Right lobe of liver (tissue), 6 donors: Measurements from ENCODE around the gene PPM1F. TPM values are rescaled to one million over a fixed set of nuclear protein-coding genes. Genes with fewer than 3 reads are reported as not detected.
A peak's percentile ranks its signal among the peaks of the same experiment; 100 is the strongest.

Source experiments
- ATAC-seq, 4 donors: fragments of 200-7000 bp; cut with Tn5 transposase; one replicate each; pipeline ENCODE4 v1.9.1; 2020; ENCODE audit warnings: mild to moderate bottlenecking in 4 of 4, moderate library complexity in 4 of 4
- DNase-seq, 3 donors: peaks; one replicate each; pipeline ENCODE4 v3.0.0-alpha.2; 2020
- H3K27ac ChIP-seq, 3 donors: fragments of 200-600 bp; one replicate each; pipeline ENCODE4 v1.8.0; 2022
- H3K27me3 ChIP-seq, 2 donors: fragments of 200-600 bp; one replicate each; pipeline ENCODE4 v1.8.0; 2022
- H3K36me3 ChIP-seq, 4 donors: fragments of 200-600 bp; sonication (generic) in 1 of 4; one replicate each; pipeline versions ENCODE4 v1.5.1 to v1.8.0; 2017 to 2022; ENCODE audit warnings: control low read depth in 1 of 4
- H3K4me1 ChIP-seq, 4 donors: fragments of 200-600 bp; sonication (generic) in 1 of 4; one replicate each; pipeline versions ENCODE4 v1.5.1 to v1.8.0; 2017 to 2022; ENCODE audit warnings: control low read depth in 1 of 4
- H3K4me3 ChIP-seq, 3 donors: fragments of 200-600 bp; one replicate each; pipeline ENCODE4 v1.8.0; 2022
- H3K9me3 ChIP-seq, 4 donors: fragments of 200-600 bp; sonication (generic) in 1 of 4; one replicate each; pipeline versions ENCODE4 v1.5.1 to v1.8.0; 2017 to 2022; ENCODE audit warnings: control low read depth in 1 of 4
- POLR2A ChIP-seq: fragments of 450-650 bp; IDR thresholded peaks from one replicate; pipeline ENCODE4 v1.6.1; 2017; ENCODE audit warnings: antibody characterized with exemption, mild to moderate bottlenecking
- WGBS: methylation state at CpG from one replicate; pipeline ENCODE4 v1.1.6; 2018; ENCODE audit warnings: low coverage, low lambda C conversion rate; ENCODE audit not compliant: insufficient coverage; ENCODE audit errors: missing lambda C conversion rate; 5-methylcytosine and 5-hydroxymethylcytosine counted together
- intact Hi-C, 2 donors: fragments of 100-400 bp; cut with DNase I; formaldehyde crosslinking; loops; one replicate each; pipeline versions ENCODE4 v1.11.2 to v1.14.1; 2022
- total RNA-seq, 6 experiments: library from RNA; depleted of rRNA in 2 of 6; stranded (reverse); fragments of >200 nt in 2 of 6; fragmentation: NEBNext Ultra II Directional in 3 of 6; extraction: Animal tissue kit (Norgen Biotek cat#: 25700) in 3 of 6; gene quantifications; one replicate each; pipeline versions ENCODE4 v1.1.0 to v1.2.4, GENCODE V29; 2016 to 2023
- TF ChIP-seq, protein P1 (sequence below), 4 donors: fragments of 200-600 bp in 3 of 4; fragments of 450-650 bp in 1 of 4; IDR thresholded peaks; one replicate each; pipeline versions ENCODE4 v1.5.1 to v1.8.0; 2016 to 2022; ENCODE audit warnings: antibody characterized with exemption in 4 of 4, mild to moderate bottlenecking in 2 of 4
- donor health status: DM: no; HTN: yes; CAD: no.
- donor health status: DM: no; HTN: no; CAD: no.
- donor health status: DM: no; HTN: no; CAD: no.
- donor health status: DM: no; HTN: yes; CAD: no.
- donor health status: DM: no; HTN: yes; CAD: no.

Gene PPM1F
- total RNA-seq, 6 experiments from 2014 or later = 5.0 to 19.4 (median 12.8) TPM

DNA sequence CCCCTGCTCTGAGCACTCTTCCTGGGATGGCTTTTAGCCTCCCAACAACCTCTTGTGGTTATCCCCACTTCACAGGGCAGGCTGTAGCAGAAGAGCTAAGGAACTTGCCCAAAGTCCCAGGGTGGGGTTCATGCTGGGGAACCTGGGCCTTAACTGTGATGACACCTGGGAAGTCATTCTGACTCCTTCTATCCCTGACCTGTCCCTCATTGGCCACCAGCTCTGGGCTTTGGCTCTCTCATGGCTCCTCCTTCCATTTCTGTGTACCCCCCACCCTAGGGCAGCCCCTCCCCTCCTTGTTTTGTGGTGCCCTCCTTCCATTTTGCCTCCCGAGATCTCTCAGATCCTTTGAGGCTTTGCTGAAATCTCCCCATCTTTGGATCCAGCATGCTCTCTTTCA is 2.7 kb downstream of the PPM1F start:
- ATAC-seq (no peak), DNase-seq (no peak)
- intact Hi-C loops = no loop called here
- Histone ChIP-seq H3K4me1 (peaks cover 0 to 21% (median 5%) of the 10 kb centered on the region in 4 donors), H3K27ac (peak overlapping the region in 2 of 3 donors; percentile 11 to 18), H3K36me3 (no peaks in the 10 kb centered on the region), H3K27me3 (no peaks in the 10 kb centered on the region), H3K9me3 (no peaks in the 10 kb centered on the region), H3K4me3 (no peak overlapping the region)
- TF ChIP-seq, protein P1, sequence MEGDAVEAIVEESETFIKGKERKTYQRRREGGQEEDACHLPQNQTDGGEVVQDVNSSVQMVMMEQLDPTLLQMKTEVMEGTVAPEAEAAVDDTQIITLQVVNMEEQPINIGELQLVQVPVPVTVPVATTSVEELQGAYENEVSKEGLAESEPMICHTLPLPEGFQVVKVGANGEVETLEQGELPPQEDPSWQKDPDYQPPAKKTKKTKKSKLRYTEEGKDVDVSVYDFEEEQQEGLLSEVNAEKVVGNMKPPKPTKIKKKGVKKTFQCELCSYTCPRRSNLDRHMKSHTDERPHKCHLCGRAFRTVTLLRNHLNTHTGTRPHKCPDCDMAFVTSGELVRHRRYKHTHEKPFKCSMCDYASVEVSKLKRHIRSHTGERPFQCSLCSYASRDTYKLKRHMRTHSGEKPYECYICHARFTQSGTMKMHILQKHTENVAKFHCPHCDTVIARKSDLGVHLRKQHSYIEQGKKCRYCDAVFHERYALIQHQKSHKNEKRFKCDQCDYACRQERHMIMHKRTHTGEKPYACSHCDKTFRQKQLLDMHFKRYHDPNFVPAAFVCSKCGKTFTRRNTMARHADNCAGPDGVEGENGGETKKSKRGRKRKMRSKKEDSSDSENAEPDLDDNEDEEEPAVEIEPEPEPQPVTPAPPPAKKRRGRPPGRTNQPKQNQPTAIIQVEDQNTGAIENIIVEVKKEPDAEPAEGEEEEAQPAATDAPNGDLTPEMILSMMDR (IDR thresholded peaks at IDR 0.05) = no peak
- TF ChIP-seq POLR2A = no peak
- WGBS = 63% methylated on average over 1 of the region's 1 CpG

DNA sequence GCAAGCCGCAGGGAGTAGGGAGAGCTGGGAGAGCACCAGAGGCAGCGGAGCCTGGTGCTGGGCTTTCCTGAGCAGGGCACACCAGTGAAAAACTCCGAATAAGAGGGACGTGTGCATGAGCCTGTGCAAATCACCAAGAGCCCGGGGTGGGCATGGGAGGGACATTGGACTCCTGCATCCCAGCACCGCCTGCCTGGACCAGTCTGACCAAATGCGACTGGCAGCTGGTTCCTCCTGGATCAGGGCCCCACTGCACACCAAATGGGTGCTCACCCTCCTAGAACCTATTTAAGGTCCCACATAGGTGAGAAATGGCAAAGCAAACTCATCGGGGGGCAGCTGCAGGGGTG is 3.1 kb downstream of the PPM1F start:
- TF ChIP-seq, protein P1 (IDR thresholded peaks at IDR 0.05) = no peak
- TF ChIP-seq POLR2A = no peak
- DNase-seq (no peak), ATAC-seq (no peak)
- no peak overlapping the region for H3K4me3 ChIP-seq
- no peaks in the 10 kb centered on the region for H3K9me3 ChIP-seq
- H3K27ac ChIP-seq = peak overlapping the region in 2 of 3 donors; percentile 11 to 18
- intact Hi-C loops = no loop called here
- no CpG with 5 or more reads among the region's 8 CpGs for WGBS
- no peaks in the 10 kb centered on the region for H3K36me3 ChIP-seq
- no peaks in the 10 kb centered on the region for H3K27me3 ChIP-seq
- peaks cover 0 to 21% (median 7%) of the 10 kb centered on the region in 4 donors for H3K4me1 ChIP-seq

DNA sequence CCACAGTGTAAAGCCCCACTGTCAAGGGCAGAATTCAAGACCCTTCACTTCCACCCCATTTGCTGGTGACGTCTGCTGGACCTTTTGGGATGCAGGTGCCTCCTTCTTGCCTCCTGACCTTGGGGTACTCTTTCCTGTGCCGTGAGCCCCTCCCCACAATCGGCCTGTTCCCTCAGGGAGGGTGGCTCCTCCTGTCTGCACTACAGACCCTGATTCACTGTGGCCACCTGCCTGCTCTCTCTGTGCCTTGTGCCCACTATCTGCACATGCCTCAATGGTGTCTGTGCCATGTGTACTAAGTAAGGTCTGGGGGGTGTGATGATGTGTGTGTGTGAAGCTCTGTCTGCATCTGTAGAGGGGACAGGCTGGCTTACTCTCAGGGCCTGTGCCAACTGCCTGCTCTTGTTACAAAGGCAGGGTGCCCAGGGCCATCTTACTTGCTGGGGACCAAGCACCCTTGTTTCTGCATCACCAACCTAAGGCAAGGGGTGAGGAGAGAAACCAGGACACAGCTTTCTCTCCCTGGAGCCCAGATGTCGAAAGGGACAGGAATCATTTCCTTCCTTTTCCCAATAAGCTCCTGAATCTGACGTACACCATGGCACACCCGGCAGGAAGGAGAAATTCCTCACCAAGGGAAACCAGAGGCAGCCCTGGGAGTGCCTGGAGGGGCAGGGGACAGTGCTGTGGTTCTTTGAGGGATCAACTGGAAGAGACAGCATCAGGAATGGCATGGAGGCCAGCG is 3.7 kb downstream of the PPM1F start:
- WGBS = no CpG with 5 or more reads among the region's 7 CpGs

DNA sequence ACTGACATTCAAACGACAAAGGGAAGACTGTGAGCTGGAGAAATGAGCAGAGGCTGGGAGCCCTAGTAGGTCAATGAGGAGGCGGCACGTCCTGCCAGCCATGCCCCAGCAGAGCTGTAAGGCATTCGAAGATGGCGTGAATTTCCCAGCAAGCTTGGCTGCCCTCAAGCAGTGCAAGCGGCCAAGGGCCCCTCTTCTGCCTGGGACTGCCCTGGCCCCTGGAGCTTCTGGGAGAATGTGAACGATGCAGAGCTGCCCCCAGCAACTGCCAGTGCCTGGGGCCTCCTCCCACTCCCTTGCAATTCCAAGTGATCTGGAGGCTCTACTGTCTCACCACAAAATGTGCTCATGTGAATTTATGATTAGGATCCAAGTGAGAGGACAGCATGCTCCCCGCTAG is 4.3 kb downstream of the PPM1F start:
- Histone ChIP-seq H3K27ac (peak overlapping the region; percentile 18 to 26 (median 20)), H3K9me3 (no peaks in the 10 kb centered on the region), H3K4me1 (peaks cover 0 to 32% (median 12%) of the 10 kb centered on the region in 4 donors), H3K36me3 (no peaks in the 10 kb centered on the region), H3K4me3 (no peak overlapping the region), H3K27me3 (no peaks in the 10 kb centered on the region)
- WGBS = 78% methylated on average over 2 of the region's 8 CpGs
- ATAC-seq = no peak
- TF ChIP-seq, protein P1 (IDR thresholded peaks at IDR 0.05) = no peak
- TF ChIP-seq POLR2A = no peak
- no peak for DNase-seq
- intact Hi-C loops = no loop called here

More for the DNA sequence above, 3.7 kb downstream of the PPM1F start:
- Histone ChIP-seq H3K27ac (peak overlapping the region; percentile 18 to 26 (median 20)), H3K4me3 (no peak overlapping the region), H3K9me3 (no peaks in the 10 kb centered on the region), H3K27me3 (no peaks in the 10 kb centered on the region), H3K4me1 (peaks cover 0 to 26% (median 9%) of the 10 kb centered on the region in 4 donors), H3K36me3 (no peaks in the 10 kb centered on the region)
- peak in 1 of 4 donors; percentile 3 for ATAC-seq
- no peak for DNase-seq
- intact Hi-C loops = no loop called here
- TF ChIP-seq, protein P1 (IDR thresholded peaks at IDR 0.05) = no peak
- TF ChIP-seq POLR2A = no peak
